WTC11 (cell line): Measurements from ENCODE around the gene TRPM4. TPM values are rescaled to one million over a fixed set of nuclear protein-coding genes. Genes with fewer than 3 reads are reported as not detected.
A peak's percentile ranks its signal among the peaks of the same experiment; 100 is the strongest.

Source experiments
- AFF4 ChIP-seq: sonication (generic); formaldehyde crosslinking; IDR thresholded peaks from 2 replicates; pipeline ENCODE4 v1.8.1; 2023; ENCODE audit warnings: mild to moderate bottlenecking, missing genetic modification reagents, borderline replicate concordance
- ARID4B ChIP-seq: sonication (generic); formaldehyde crosslinking; IDR thresholded peaks from 2 replicates; pipeline ENCODE4 v1.8.0; 2023; ENCODE audit warnings: missing genetic modification reagents, mild to moderate bottlenecking, borderline replicate concordance
- CBFB ChIP-seq: sonication (generic); formaldehyde crosslinking; IDR thresholded peaks from 2 replicates; pipeline ENCODE4 v1.8.1; 2022; ENCODE audit warnings: mild to moderate bottlenecking, low read depth, missing genetic modification reagents
- E2F1 ChIP-seq: sonication (generic); formaldehyde crosslinking; IDR thresholded peaks from 2 replicates; pipeline ENCODE4 v1.8.0; 2022; ENCODE audit warnings: mild to moderate bottlenecking, missing genetic modification reagents
- EMX1 ChIP-seq: fragments of 250-450 bp; sonication (Bioruptor Pico); IDR thresholded peaks from 2 replicates; pipeline ENCODE4 v1.8.0; 2021; ENCODE audit warnings: mild to moderate bottlenecking
- IRF2 ChIP-seq: sonication (generic); formaldehyde crosslinking; IDR thresholded peaks from 2 replicates; pipeline ENCODE4 v1.8.0; 2022; ENCODE audit warnings: low read depth, missing genetic modification reagents, borderline replicate concordance
- PRDM15 ChIP-seq: sonication (generic); formaldehyde crosslinking; IDR thresholded peaks from 2 replicates; pipeline ENCODE4 v1.8.0; 2022; ENCODE audit warnings: missing genetic modification reagents
- RORB ChIP-seq: fragments of 250-450 bp; sonication (Bioruptor Pico); IDR thresholded peaks from 2 replicates; pipeline ENCODE4 v1.9.0; 2021; ENCODE audit warnings: mild to moderate bottlenecking
- TEAD4 ChIP-seq: sonication (generic); formaldehyde crosslinking; IDR thresholded peaks from 2 replicates; pipeline ENCODE4 v1.8.0; 2022; ENCODE audit warnings: mild to moderate bottlenecking, missing genetic modification reagents
- ZMAT4 ChIP-seq: fragments of 250-450 bp; sonication (Bioruptor Pico); IDR thresholded peaks from 2 replicates; pipeline ENCODE4 v1.9.0; 2021; ENCODE audit warnings: mild to moderate bottlenecking
- ZNF138 ChIP-seq: sonication (generic); formaldehyde crosslinking; conservative IDR thresholded peaks from 2 replicates; pipeline ENCODE4 v1.8.1; 2022; ENCODE audit warnings: mild to moderate bottlenecking, moderate library complexity, missing genetic modification reagents
- ZNF317 ChIP-seq: sonication (generic); formaldehyde crosslinking; IDR thresholded peaks from 2 replicates; pipeline ENCODE4 v1.8.1; 2023; ENCODE audit warnings: low read depth, mild to moderate bottlenecking, moderate library complexity, missing genetic modification reagents, borderline replicate concordance
- ZNF396 ChIP-seq: fragments of 250-450 bp; sonication (Bioruptor Pico); IDR thresholded peaks from 2 replicates; pipeline ENCODE4 v1.8.0; 2021; ENCODE audit warnings: mild to moderate bottlenecking, moderate library complexity, borderline replicate concordance
- ZNF416 ChIP-seq: fragments of 250-450 bp; sonication (Bioruptor Pico); IDR thresholded peaks from 2 replicates; pipeline ENCODE4 v1.9.0; 2021; ENCODE audit warnings: mild to moderate bottlenecking, inconsistent platforms
- ZNF425 ChIP-seq: fragments of 250-450 bp; sonication (Bioruptor Pico); conservative IDR thresholded peaks from 2 replicates; pipeline ENCODE4 v1.9.0; 2021; ENCODE audit warnings: mild to moderate bottlenecking
- ZNF532 ChIP-seq: fragments of 250-450 bp; sonication (Bioruptor Pico); IDR thresholded peaks from 2 replicates; pipeline ENCODE4 v1.9.0; 2021; ENCODE audit warnings: mild to moderate bottlenecking, borderline replicate concordance
- ZNF671 ChIP-seq: fragments of 250-450 bp; sonication (Bioruptor Pico); IDR thresholded peaks from 2 replicates; pipeline ENCODE4 v1.8.0; 2021; ENCODE audit warnings: mild to moderate bottlenecking
- total RNA-seq: library from RNA; stranded (reverse); gene quantifications from 3 replicates; pipeline ENCODE4 v1.2.3, GENCODE V29; 2021

The TRPM4 gene
- total RNA-seq, 1 experiment from 2014 or later, result 15.5 TPM

GRCh38 chr19:49118565-49119410, 38.8 kb upstream of the TRPM4 start, which contains the start of gene C19orf73 (continued):
- TF ChIP-seq ZNF425 (CRISPR knock-in tag) (no peak), RORB (no peak), EMX1 (CRISPR knock-in tag) (no peak), CBFB (CRISPR knock-in tag) (no peak), ARID4B (CRISPR knock-in tag) (peak; percentile 77; the same call in 1 of the 2 replicates), PRDM15 (no peak), ZNF396 (no peak), AFF4 (CRISPR knock-in tag) (no peak), E2F1 (no peak), ZNF317 (CRISPR knock-in tag) (no peak), ZMAT4 (CRISPR knock-in tag) (no peak), ZNF416 (CRISPR knock-in tag) (no peak), TEAD4 (CRISPR knock-in tag) (no peak), IRF2 (CRISPR knock-in tag) (no peak), ZNF671 (CRISPR knock-in tag) (no peak), ZNF532 (CRISPR knock-in tag) (no peak), ZNF138 (no peak)
